Adrenal gland (tissue), 12 donors: ENCODE measurements around the gene PTCSC3. TPM values are rescaled to one million over a fixed set of nuclear protein-coding genes. Genes with fewer than 3 reads are reported as not detected.

Source experiments
- DNase-seq, 7 donors: peaks; one replicate each; pipeline ENCODE4 v3.0.0-alpha.2; 2019 to 2020
- H3K27ac ChIP-seq, 5 donors: fragments of 200-600 bp; sonication (generic) in 4 of 5; 1 replicate in 3 of 5; 2 replicates in 2 of 5; pipeline versions ENCODE4 v1.5.1 to v1.8.0; 2016 to 2020; ENCODE audit warnings: mild to moderate bottlenecking in 1 of 5
- H3K27me3 ChIP-seq: fragments of 200-600 bp; 2 replicates; pipeline ENCODE4 v1.8.0; 2021
- H3K36me3 ChIP-seq, 2 donors: fragments of 200-600 bp; replicated peaks in 1 of 2; 1 replicate in 1 of 2; 2 replicates in 1 of 2; pipeline versions ENCODE4 v1.5.1 to v1.8.0; 2018 to 2022
- H3K4me1 ChIP-seq, 2 donors: fragments of 200-600 bp; replicated peaks in 1 of 2; 1 replicate in 1 of 2; 2 replicates in 1 of 2; pipeline versions ENCODE4 v1.5.1 to v1.8.0; 2018 to 2021
- H3K4me3 ChIP-seq, 4 donors: fragments of 200-600 bp; sonication (generic) in 3 of 4; one replicate each; pipeline ENCODE4 v1.5.1; 2016 to 2018
- H3K9me3 ChIP-seq, 3 donors: fragments of 200-600 bp; sonication (generic) in 1 of 3; replicated peaks in 1 of 3; 1 replicate in 2 of 3; 2 replicates in 1 of 3; pipeline versions ENCODE4 v1.5.1 to v1.8.0; 2016 to 2021
- POLR2A ChIP-seq, 2 donors: fragments of 450-650 bp; IDR thresholded peaks; one replicate each; pipeline ENCODE4 v1.6.1; 2017; ENCODE audit warnings: antibody characterized with exemption in 2 of 2, mild to moderate bottlenecking in 2 of 2, moderate library complexity in 1 of 2
- WGBS, 4 donors: extraction: QIAGEN DNeasy Blood & Tissue Kit in 2 of 4; methylation state at CpG; one replicate each; pipeline versions ENCODE4 v1.1.5 to v1.1.7; 2013 to 2017; 5-methylcytosine and 5-hydroxymethylcytosine counted together
- intact Hi-C, 2 donors: fragments of 100-400 bp; cut with DNase I; formaldehyde crosslinking; loops; one replicate each; pipeline versions ENCODE4 v1.14.1 to v1.15.0; 2022 to 2023
- polyA plus RNA-seq, 3 donors: library from polyadenylated mRNA; stranded (reverse); fragments of 200-250 nt in 2 of 3; fragments of 350-450 nt in 1 of 3; fragmentation: Illumina TruSeq in 1 of 3; extraction: RNeasy Lipid Tissue Mini Kit (QIAGEN cat#74804) in 1 of 3; gene quantifications; one replicate each; pipeline ENCODE4 v1.2.3, GENCODE V29; 2013 to 2014
- total RNA-seq, 9 donors: library from RNA; depleted of rRNA in 4 of 9; stranded (reverse); fragments of >200 nt in 4 of 9; fragments of 120-200 nt in 1 of 9; fragmentation: NEBNext Ultra II Directional in 1 of 9; extraction: Animal tissue kit (Norgen Biotek cat#: 25700) in 1 of 9; gene quantifications; one replicate each; pipeline versions ENCODE4 v1.1.0 to v1.2.4, GENCODE V29; 2013 to 2023
- TF ChIP-seq, protein P1 (sequence below), 6 experiments: fragments of 450-650 bp in 4 of 6; fragments of 200-600 bp in 2 of 6; sonication (generic) in 1 of 6; IDR thresholded peaks; 1 replicate in 5 of 6; 2 replicates in 1 of 6; pipeline versions ENCODE4 v1.5.1 to v1.8.0; 2016 to 2021; ENCODE audit warnings: antibody characterized with exemption in 6 of 6, mild to moderate bottlenecking in 2 of 6, moderate library complexity in 1 of 6
- donor health status: healthy with polysubstance abuse.
- donor health status: Bipolar disorder and iron deficiency.
- donor health status: DM: yes; HTN: yes; CAD: no.
- donor health status: DM: no; HTN: no; CAD: no.
- donor health status: DM: no; HTN: no; CAD: no.
- donor health status: DM: yes; HTN: yes; CAD: no.

Gene PTCSC3
- total and polyA plus RNA-seq, 12 donors: not detected

DNA sequence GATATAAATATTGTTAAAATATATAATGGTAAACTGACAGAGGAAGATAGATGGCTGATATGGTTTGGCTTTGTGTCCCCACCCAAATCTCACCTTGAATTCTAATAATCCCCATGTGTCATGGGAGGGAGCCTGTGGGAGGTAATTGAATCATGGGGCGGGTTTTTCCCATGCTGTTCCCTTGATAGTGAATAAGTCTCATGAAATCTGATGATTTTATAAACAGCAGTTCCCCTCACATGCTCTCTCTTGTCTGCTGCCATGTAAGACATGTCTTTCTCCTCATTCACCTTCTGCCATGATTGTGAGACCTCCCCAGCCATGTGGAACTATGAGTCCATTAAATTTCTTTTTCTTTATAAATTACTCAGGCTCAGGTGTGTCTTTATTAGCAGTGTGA, 46.3 kb downstream of the PTCSC3 start:
- Histone ChIP-seq H3K9me3 (no peaks in the 10 kb centered on the region), H3K27me3 (no peaks in the 10 kb centered on the region), H3K4me1 (no peaks in the 10 kb centered on the region), H3K36me3 (no peaks in the 10 kb centered on the region), H3K4me3 (no peak overlapping the region), H3K27ac (no peak overlapping the region)
- TF ChIP-seq, protein P1, sequence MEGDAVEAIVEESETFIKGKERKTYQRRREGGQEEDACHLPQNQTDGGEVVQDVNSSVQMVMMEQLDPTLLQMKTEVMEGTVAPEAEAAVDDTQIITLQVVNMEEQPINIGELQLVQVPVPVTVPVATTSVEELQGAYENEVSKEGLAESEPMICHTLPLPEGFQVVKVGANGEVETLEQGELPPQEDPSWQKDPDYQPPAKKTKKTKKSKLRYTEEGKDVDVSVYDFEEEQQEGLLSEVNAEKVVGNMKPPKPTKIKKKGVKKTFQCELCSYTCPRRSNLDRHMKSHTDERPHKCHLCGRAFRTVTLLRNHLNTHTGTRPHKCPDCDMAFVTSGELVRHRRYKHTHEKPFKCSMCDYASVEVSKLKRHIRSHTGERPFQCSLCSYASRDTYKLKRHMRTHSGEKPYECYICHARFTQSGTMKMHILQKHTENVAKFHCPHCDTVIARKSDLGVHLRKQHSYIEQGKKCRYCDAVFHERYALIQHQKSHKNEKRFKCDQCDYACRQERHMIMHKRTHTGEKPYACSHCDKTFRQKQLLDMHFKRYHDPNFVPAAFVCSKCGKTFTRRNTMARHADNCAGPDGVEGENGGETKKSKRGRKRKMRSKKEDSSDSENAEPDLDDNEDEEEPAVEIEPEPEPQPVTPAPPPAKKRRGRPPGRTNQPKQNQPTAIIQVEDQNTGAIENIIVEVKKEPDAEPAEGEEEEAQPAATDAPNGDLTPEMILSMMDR (IDR thresholded peaks at IDR 0.05): no peak
- no peak for TF ChIP-seq POLR2A (IDR thresholded peaks at IDR 0.05)
- no peak for DNase-seq
- intact Hi-C loops: no loop called here
- 52 to 80% (median 75%) methylated on average over 1 of the region's 1 CpG for WGBS, 4 donors

DNA sequence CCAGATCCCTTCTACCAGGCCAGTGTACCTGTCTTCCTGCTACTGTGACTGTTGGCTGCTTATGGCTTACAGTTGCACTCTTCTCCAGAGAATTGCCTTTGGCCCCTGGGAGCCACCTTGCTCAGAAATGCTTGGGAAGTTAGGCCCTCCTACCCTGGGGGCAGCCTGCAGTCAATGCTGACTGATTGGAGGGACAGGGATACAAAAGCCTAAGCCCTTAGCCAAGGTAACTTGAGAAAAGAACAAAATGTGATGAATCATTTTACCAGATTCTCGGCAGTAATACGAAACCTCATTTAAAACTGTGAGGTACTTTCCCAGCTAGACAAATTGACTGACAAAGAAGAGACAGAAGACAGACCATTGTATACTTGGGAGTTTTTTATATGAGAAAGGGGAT, 47.3 kb downstream of the PTCSC3 start:
- no peak overlapping the region for H3K4me3 ChIP-seq
- H3K36me3 ChIP-seq: no peaks in the 10 kb centered on the region
- DNase-seq: no peak
- no peak for TF ChIP-seq POLR2A (IDR thresholded peaks at IDR 0.05)
- TF ChIP-seq, protein P1 (IDR thresholded peaks at IDR 0.05): no peak
- H3K27ac ChIP-seq: no peak overlapping the region
- H3K4me1 ChIP-seq: no peaks in the 10 kb centered on the region
- H3K9me3 ChIP-seq: no peaks in the 10 kb centered on the region
- 53 to 74% (median 62%) methylated on average over 2 of the region's 2 CpGs for WGBS, 4 donors
- no peaks in the 10 kb centered on the region for H3K27me3 ChIP-seq
- intact Hi-C loops: no loop called here

DNA sequence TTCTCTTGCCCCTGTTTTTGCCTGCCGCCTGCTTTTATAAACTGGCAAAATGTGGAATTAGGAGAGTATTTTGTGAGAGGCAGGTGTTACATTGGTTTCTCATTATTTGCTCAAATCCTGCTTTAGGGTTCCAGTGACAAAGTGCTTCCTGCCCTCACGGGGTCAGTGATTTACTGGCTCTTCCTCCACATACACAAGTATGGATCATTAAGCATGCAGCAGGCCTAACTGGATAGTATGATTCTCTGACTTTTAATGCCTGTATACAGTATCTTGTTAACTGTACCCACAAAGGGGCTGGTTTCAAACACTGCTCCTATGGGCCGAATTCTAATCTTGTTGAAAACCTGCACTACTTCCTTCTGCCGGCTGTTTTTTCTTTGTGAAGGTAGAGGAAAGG, 63.2 kb downstream of the PTCSC3 start:
- Histone ChIP-seq H3K4me3 (no peak overlapping the region), H3K36me3 (no peaks in the 10 kb centered on the region), H3K9me3 (no peaks in the 10 kb centered on the region), H3K27ac (no peak overlapping the region), H3K4me1 (no peaks in the 10 kb centered on the region), H3K27me3 (no peaks in the 10 kb centered on the region)
- WGBS, 4 donors: 53 to 60% (median 57%) methylated on average over 4 of the region's 4 CpGs
- intact Hi-C loops: no loop called here
- DNase-seq: no peak
- TF ChIP-seq, protein P1 (IDR thresholded peaks at IDR 0.05): no peak
- TF ChIP-seq POLR2A (IDR thresholded peaks at IDR 0.05): no peak

DNA sequence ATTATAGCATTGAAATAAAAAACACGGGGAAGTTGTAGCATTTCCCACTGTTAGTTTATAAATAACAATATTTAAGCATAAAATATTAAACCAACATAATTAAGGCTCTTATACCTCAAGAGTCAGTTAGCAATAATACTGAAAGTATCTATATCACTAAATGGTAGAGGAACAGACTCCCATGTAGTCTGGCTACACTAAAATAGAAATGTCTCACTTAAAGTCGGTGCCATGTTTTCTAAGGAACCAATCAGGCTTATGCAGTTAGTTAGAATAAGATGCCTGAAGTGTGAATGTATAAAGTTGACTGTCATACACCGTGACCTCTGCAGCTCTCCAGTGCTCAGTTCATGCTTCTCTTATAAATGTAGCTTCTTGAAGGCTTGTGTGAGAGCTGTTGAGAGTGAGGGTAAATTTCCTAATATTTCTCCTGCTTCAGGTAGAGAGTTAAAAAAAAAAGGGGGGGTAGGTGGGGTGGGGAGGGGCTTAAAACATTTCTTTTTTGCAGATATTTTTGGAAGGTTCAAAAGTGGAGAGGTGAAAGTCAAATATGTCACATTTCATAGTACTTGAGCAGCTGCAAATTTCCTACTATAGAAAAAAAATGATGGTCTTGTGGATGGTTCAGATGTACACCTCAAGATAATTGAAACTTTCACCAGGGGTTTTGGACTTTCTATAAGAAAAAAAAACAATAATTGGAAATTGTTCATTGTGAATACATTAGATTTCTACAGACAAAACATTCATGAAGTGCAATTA, 64.5 kb downstream of the PTCSC3 start:
- no peak for TF ChIP-seq POLR2A (IDR thresholded peaks at IDR 0.05)
- TF ChIP-seq, protein P1 (IDR thresholded peaks at IDR 0.05): no peak
- Histone ChIP-seq H3K9me3 (no peaks in the 10 kb centered on the region), H3K36me3 (no peaks in the 10 kb centered on the region), H3K4me3 (no peak overlapping the region), H3K4me1 (no peaks in the 10 kb centered on the region), H3K27ac (no peak overlapping the region), H3K27me3 (no peaks in the 10 kb centered on the region)
- intact Hi-C loops: no loop called here
- 77 to 81% (median 80%) methylated on average over 3 of the region's 3 CpGs for WGBS, 4 donors
- no peak for DNase-seq
